Activated gamma-delta T cell treated with Interleukin-2 at 50 U/mL for 16 hours (primary cell): ENCODE results near the gene HYAL3.

Source experiments
- DNase-seq: peaks from one replicate; pipeline ENCODE4 v3.0.0-alpha.2; 2020

Gene HYAL3

GRCh38 chr3:50327943-50328691, 28.9 kb upstream of the HYAL3 start, which contains the start of gene TUSC2:
Gene TUSC2, minus strand, starts transcription at chr3:50328223. Its CDS starts 124 bp downstream, at chr3:50328099.
- peak; percentile 93 for DNase-seq

- no peak for DNase-seq
Measured at GRCh38 chr3:50327129-50327528, 27.9 kb upstream of the HYAL3 start.

GRCh38 chr3:50326182-50326541, 27.0 kb upstream of the HYAL3 start:
- no peak for DNase-seq

- no peak for DNase-seq
Measured at GRCh38 chr3:50325497-50326181, 26.4 kb upstream of the HYAL3 start.

- no peak for DNase-seq
Measured at GRCh38 chr3:50325113-50325480, 25.9 kb upstream of the HYAL3 start.

GRCh38 chr3:50324351-50325112, 25.3 kb upstream of the HYAL3 start:
- DNase-seq, result peak; percentile 61

GRCh38 chr3:50323614-50324199, 24.5 kb upstream of the HYAL3 start:
- DNase-seq, result no peak

GRCh38 chr3:50323092-50323600, 23.9 kb upstream of the HYAL3 start:
- no peak for DNase-seq

GRCh38 chr3:50322386-50323091, 23.3 kb upstream of the HYAL3 start, which contains the start of gene HYAL2:
Gene HYAL2, minus strand, starts transcription at chr3:50322745. Its CDS starts 2,256 bp downstream, at chr3:50320489.
- no peak for DNase-seq

GRCh38 chr3:50322115-50322385, 22.8 kb upstream of the HYAL3 start:
- DNase-seq, result no peak

GRCh38 chr3:50321336-50322114, 22.3 kb upstream of the HYAL3 start:
- peak; percentile 74 for DNase-seq

GRCh38 chr3:50320853-50321335, 21.7 kb upstream of the HYAL3 start:
- DNase-seq, result peak; percentile 44

GRCh38 chr3:50319894-50320625, 20.9 kb upstream of the HYAL3 start:
- DNase-seq, result no peak

- no peak for DNase-seq
Measured at GRCh38 chr3:50319181-50319893, 20.1 kb upstream of the HYAL3 start.

- DNase-seq, result no peak
Measured at GRCh38 chr3:50318615-50319014, 19.4 kb upstream of the HYAL3 start.

- DNase-seq, result no peak
Measured at GRCh38 chr3:50318163-50318562, 19.0 kb upstream of the HYAL3 start.

GRCh38 chr3:50317300-50317699, 18.1 kb upstream of the HYAL3 start:
- DNase-seq, result no peak

GRCh38 chr3:50316657-50317242, 17.5 kb upstream of the HYAL3 start:
- DNase-seq, result peak; percentile 78

GRCh38 chr3:50314816-50315215, 15.6 kb upstream of the HYAL3 start:
- no peak for DNase-seq

- DNase-seq, result no peak
Measured at GRCh38 chr3:50314342-50314741, 15.1 kb upstream of the HYAL3 start.
